Right hindlimb (tissue), 1 donor: ENCODE data around the gene C11orf97.
"Not testable (repeated sequence)": the region's sequence is repeated elsewhere in the genome, so short reads cannot be mapped to it uniquely, and the experiment has no call there.

Source experiments
- DNase-seq: peaks from one replicate; pipeline ENCODE4 v3.0.0-alpha.2; 2018

Gene C11orf97

GRCh38 chr11:94511932-94512781 lies at the start of gene C11orf97:
C11orf97 (plus strand) TSS chr11:94512461; CDS start chr11:94512529, 68 bp downstream.
- DNase-seq, result peak; percentile 65

- no peak for DNase-seq
Observed at GRCh38 chr11:94469416-94469815, 42.8 kb upstream of the C11orf97 start.

- no peak for DNase-seq
Observed at GRCh38 chr11:94472916-94473799, 39.1 kb upstream of the C11orf97 start.

- no peak for DNase-seq
Observed at GRCh38 chr11:94477624-94478023, 34.6 kb upstream of the C11orf97 start.

- DNase-seq, result no peak
Observed at GRCh38 chr11:94481342-94481741, 30.9 kb upstream of the C11orf97 start.

GRCh38 chr11:94486068-94486467 lies 26.2 kb upstream of the C11orf97 start:
- DNase-seq, result no peak

GRCh38 chr11:94493281-94494125 lies 18.8 kb upstream of the C11orf97 start, which contains the start of the genes ANKRD49 and MRE11:
ANKRD49 (plus strand) TSS chr11:94493984; CDS start chr11:94496694, 2,710 bp downstream.
MRE11 (minus strand) TSS chr11:94493844; CDS start chr11:94492801, 1,043 bp downstream.
- DNase-seq, result peak; percentile 99

- no peak for DNase-seq
Observed at GRCh38 chr11:94494126-94494680, 18.1 kb upstream of the C11orf97 start.

GRCh38 chr11:94500181-94500580 lies 12.1 kb upstream of the C11orf97 start:
- DNase-seq, result no peak

- DNase-seq, result no peak
Observed at GRCh38 chr11:94501522-94501921, 10.7 kb upstream of the C11orf97 start.

- no peak for DNase-seq
Observed at GRCh38 chr11:94504689-94505293, 7.5 kb upstream of the C11orf97 start.

- DNase-seq, result not testable (repeated sequence)
Observed at GRCh38 chr11:94506513-94506912, 5.7 kb upstream of the C11orf97 start.

- DNase-seq, result no peak
Observed at GRCh38 chr11:94507485-94507884, 4.8 kb upstream of the C11orf97 start.

- DNase-seq, result no peak
Observed at GRCh38 chr11:94513091-94513490, 830 bp downstream of the C11orf97 start.

- DNase-seq, result no peak
Observed at GRCh38 chr11:94515398-94515797, 3.1 kb downstream of the C11orf97 start.

- no peak for DNase-seq
Observed at GRCh38 chr11:94516725-94517124, 4.5 kb downstream of the C11orf97 start.

- DNase-seq, result no peak
Observed at GRCh38 chr11:94518300-94518699, 6.0 kb downstream of the C11orf97 start.

- DNase-seq, result no peak
Observed at GRCh38 chr11:94519478-94520084, 7.3 kb downstream of the C11orf97 start.

GRCh38 chr11:94521684-94522083 lies 9.4 kb downstream of the C11orf97 start:
- DNase-seq, result no peak

- DNase-seq, result no peak
Observed at GRCh38 chr11:94524341-94524740, 12.1 kb downstream of the C11orf97 start.
